AG04449 (cell line): ENCODE data around the gene USP40.

Source experiments
- CTCF ChIA-PET: fragments of 350-600 bp; formaldehyde crosslinking; extraction: SDS; loops from one replicate; lab custom pipeline; 2021; ENCODE audit warnings: antibody characterized with exemption; lab: Yijun Ruan, JAX
- POLR2A ChIA-PET: fragments of 400-600, 350-600 bp; formaldehyde crosslinking; extraction: SDS; loops from one replicate; lab custom pipeline; 2020; ENCODE audit warnings: antibody characterized with exemption, inconsistent platforms; lab: Yijun Ruan, JAX
- DNase-seq: peaks from one replicate; pipeline ENCODE4 v3.0.0-alpha.2; 2010; ENCODE audit warnings: low read depth, low spot score
- H3K4me3 ChIP-seq: 2 replicates; pipeline ENCODE4 v1.5.1; 2011; ENCODE audit warnings: low read depth, mild to moderate bottlenecking, control low read depth, low read length
- CTCF ChIP-seq: IDR thresholded peaks from one replicate; pipeline ENCODE4 v1.5.1; 2011; ENCODE audit warnings: mild to moderate bottlenecking, moderate library complexity, low read length, control low read depth, inconsistent platforms; ENCODE audit not compliant: insufficient read depth; ENCODE audit errors: missing control alignments

The USP40 gene

DNA sequence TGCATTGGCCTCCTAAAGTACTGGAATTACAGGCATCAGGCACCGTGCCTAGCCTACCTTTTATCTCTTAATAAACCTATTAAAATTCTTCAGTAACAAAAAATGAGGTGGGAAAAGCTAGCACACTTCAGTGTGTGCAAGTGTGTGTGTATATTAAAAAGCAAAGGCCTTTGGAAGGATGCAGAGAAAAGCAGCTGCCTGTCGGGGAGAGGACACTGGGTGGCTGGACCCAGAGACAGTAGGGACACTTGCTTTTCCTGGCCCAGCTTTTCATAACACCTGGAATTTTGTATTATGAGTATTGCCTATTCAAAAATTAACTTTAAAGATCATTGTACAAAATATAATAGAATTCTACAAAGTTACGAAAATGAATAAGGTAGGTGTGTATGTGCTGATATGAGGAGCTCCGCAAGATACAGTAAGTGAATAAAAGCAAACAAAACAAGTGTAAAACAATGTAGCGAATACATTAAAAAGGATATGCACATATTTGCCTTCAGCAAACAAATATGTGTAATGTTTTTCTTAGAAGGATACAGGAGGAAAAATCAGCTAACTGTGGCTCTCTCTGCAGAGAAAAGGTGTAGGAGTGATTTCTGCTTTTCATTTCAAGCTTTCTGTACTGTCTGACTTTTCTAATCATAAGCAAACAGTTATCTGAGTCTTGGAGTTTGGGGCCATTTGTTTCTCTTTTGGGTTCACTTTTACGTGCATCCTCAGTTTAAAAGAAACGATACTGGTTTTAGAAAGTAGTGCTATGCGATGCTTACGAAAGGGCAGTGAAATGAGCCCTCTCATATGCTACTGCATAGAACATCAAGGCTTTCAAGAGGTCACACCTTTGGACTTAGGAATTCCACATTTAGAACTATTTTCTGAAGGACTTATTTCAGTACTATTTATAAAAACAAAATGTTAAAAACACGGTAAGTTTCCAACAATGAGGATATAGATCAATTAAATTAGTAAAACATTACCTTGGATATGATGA lies 70.8 kb downstream of the USP40 start:
- CTCF ChIA-PET = interaction anchor here (0.7 to 1.5 kb wide), 3 partner anchors 9 to 215 kb away, joined by 3 to 4 read pairs (median 3); no protein-coding TSS in a partner anchor
- no peak for DNase-seq
- H3K4me3 ChIP-seq = no peak overlapping the region
- no peak for TF ChIP-seq CTCF
- POLR2A ChIA-PET = no interaction called here

- ChIA-PET POLR2A (no interaction called here), CTCF (interaction anchor here (0.6 kb wide), 1 partner anchor 44 kb away, joined by 3 read pairs; no protein-coding TSS in a partner anchor)
- no peak for TF ChIP-seq CTCF
- DNase-seq = no peak
- H3K4me3 ChIP-seq = no peak overlapping the region
Observed at GRCh38 chr2:233492751-233493150, 73.8 kb downstream of the USP40 start.

GRCh38 chr2:233492078-233492477 lies 74.5 kb downstream of the USP40 start:
- no peak for DNase-seq
- H3K4me3 ChIP-seq = no peak overlapping the region
- ChIA-PET POLR2A (no interaction called here), CTCF (interaction anchor here (0.6 kb wide), 1 partner anchor 44 kb away, joined by 3 read pairs; no protein-coding TSS in a partner anchor)
- no peak for TF ChIP-seq CTCF

- no peak for TF ChIP-seq CTCF
- H3K4me3 ChIP-seq = no peak overlapping the region
- ChIA-PET POLR2A (no interaction called here), CTCF (no interaction called here)
- DNase-seq = no peak
Observed at GRCh38 chr2:233491326-233491725, 75.3 kb downstream of the USP40 start.

DNA sequence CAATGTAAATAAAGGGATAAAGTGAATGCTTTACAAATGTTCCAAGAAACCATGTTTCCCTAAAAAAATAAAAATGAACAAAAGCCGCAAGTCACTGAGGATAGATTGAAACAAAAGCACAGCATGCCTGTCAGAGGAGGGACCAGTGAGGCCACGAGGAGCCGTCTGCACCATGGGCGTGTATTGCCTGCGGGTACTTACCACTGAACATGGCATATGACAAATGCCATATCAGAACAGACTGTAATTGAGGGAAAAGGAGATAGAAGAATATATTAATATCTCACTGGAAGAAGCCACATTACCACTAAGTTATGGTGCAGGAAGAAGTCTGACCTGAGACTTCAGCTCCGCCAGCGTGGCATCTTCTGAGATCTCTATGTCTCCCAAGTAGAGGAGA lies 75.8 kb downstream of the USP40 start:
- no peak for TF ChIP-seq CTCF
- POLR2A ChIA-PET = no interaction called here
- no peak for DNase-seq
- CTCF ChIA-PET = no interaction called here
- no peak overlapping the region for H3K4me3 ChIP-seq

- no peak for TF ChIP-seq CTCF
- ChIA-PET POLR2A (no interaction called here), CTCF (no interaction called here)
- H3K4me3 ChIP-seq = no peak overlapping the region
- DNase-seq = no peak
Observed at GRCh38 chr2:233489666-233490065, 76.9 kb downstream of the USP40 start.
